C4-2B (cell line): ENCODE data around the gene TBX4.

Experiments used
- ZFX ChIP-seq: fragments of 450-650 bp; IDR thresholded peaks from 2 replicates; pipeline ENCODE4 v1.6.1; 2017
- TF ChIP-seq, protein P1 (sequence below): fragments of 450-650 bp; conservative IDR thresholded peaks from 2 replicates; pipeline ENCODE4 v1.5.1; 2017; ENCODE audit warnings: mild to moderate bottlenecking

DNA sequence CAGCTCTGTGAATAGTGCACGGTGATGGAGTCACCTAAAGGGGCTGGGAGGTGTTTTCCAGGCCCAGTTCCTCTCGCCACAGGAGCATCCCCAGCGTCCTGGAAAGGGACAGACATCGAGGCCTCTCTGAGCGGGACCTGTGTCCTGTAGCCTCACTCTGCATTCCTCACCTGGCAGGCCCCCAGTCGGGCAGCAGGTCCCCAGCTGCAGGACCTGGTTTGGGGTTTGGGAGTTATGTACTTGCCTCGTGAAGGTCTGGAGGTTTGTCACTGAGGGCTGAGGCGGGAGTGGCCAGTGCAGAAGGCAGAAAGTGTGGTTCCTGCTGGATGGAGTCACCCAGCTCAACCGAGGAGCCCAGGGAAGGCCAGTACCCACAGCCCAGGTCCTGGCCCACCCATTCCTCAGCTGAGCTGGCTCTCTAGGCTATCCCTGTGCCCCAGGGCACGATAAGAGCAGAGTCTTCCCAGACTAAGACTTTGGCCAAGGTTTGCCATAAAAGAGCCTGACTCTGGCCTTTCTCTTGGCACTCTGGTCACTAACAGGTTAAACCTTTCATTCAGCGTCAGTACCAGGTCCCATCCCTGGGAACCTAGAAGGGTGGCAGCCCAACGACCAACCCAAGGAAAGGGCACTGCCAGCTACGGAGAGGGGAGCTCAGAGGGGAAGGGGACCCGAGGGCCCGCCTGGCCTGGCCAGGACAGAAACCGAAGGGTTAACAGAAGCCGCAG, 24.4 kb downstream of the TBX4 start:
- TF ChIP-seq, protein P1, sequence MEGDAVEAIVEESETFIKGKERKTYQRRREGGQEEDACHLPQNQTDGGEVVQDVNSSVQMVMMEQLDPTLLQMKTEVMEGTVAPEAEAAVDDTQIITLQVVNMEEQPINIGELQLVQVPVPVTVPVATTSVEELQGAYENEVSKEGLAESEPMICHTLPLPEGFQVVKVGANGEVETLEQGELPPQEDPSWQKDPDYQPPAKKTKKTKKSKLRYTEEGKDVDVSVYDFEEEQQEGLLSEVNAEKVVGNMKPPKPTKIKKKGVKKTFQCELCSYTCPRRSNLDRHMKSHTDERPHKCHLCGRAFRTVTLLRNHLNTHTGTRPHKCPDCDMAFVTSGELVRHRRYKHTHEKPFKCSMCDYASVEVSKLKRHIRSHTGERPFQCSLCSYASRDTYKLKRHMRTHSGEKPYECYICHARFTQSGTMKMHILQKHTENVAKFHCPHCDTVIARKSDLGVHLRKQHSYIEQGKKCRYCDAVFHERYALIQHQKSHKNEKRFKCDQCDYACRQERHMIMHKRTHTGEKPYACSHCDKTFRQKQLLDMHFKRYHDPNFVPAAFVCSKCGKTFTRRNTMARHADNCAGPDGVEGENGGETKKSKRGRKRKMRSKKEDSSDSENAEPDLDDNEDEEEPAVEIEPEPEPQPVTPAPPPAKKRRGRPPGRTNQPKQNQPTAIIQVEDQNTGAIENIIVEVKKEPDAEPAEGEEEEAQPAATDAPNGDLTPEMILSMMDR = no peak
- no peak for TF ChIP-seq ZFX
